OCI-LY3 (cell line): Measurements from ENCODE around the gene PPIL1.

Experiments used
- CTCF ChIP-seq: fragments of 200-600, 300-600 bp; sonication (generic); IDR thresholded peaks from 2 replicates; pipeline ENCODE4 v1.5.1; 2014; ENCODE audit warnings: antibody characterized with exemption, low read length, low read depth
- EZH2phosphoT487 ChIP-seq: fragments of 200-600 bp; shearing (Covaris generic); IDR thresholded peaks from 2 replicates; pipeline ENCODE4 v1.6.1; 2018; ENCODE audit warnings: antibody characterized with exemption, mixed run types, low read depth

GRCh38 chr6:36848658-36849441 is 25.8 kb downstream of the PPIL1 start:
- TF ChIP-seq CTCF (no peak), EZH2phosphoT487 (no peak)
